ENCODE data around the gene TRHDE. TPM values are rescaled to one million over a fixed set of nuclear protein-coding genes. Genes with fewer than 3 reads are reported as not detected.

The TRHDE gene
- total RNA-seq, 1 experiment from 2014 or later = 5.5 TPM

DNA sequence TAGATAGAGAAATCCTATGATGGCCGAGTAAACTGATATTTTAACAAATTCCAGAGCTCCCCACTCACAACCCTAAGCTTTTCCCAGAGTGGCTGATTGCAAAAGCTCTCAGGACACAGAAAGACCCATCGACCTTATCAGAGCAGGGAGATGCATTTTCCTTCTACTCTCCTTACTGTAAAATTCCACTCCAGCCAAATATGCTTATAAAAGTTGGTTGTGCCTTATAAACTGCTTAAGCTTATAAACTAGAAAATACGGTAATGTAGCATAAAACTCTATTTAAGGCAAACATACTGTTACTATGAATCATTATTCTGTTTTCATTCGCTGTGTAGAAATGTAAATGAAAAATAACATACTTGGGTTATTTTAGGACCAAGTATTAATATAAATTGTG, 41.6 kb upstream of the TRHDE start (continued):
- TF ChIP-seq RORB (CRISPR knock-in tag; IDR thresholded peaks at IDR 0.05) = no peak
- TF ChIP-seq NFE2L1 (CRISPR knock-in tag; IDR thresholded peaks at IDR 0.05) = no peak
- TF ChIP-seq, protein P1, sequence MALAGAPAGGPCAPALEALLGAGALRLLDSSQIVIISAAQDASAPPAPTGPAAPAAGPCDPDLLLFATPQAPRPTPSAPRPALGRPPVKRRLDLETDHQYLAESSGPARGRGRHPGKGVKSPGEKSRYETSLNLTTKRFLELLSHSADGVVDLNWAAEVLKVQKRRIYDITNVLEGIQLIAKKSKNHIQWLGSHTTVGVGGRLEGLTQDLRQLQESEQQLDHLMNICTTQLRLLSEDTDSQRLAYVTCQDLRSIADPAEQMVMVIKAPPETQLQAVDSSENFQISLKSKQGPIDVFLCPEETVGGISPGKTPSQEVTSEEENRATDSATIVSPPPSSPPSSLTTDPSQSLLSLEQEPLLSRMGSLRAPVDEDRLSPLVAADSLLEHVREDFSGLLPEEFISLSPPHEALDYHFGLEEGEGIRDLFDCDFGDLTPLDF (CRISPR knock-in tag; IDR thresholded peaks at IDR 0.05) = no peak

DNA sequence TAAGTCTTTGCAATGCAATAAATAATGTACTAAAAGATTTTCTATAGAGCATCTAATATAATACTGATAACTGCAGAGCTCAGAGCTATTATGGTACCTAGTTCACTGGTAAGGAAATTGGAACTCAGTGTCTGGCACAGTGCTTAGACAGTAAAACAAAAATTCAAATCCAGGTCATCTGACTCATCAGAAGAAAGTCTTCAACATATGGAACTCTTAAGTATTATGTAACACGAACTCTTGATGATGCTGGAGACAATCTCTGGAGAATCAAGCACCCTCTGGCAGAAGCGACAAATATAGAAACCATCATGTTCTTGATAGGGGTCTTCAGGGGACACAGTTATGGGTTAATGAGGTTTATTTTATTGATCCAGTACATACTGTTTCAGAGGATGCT, 37.3 kb upstream of the TRHDE start:
- Mint-ChIP-seq H3K9me3 (peaks cover 8% of the 10 kb centered on the region), H3K27me3 (ENCODE audit: low read depth) (no peaks in the 10 kb centered on the region), H3K4me3 (no peak overlapping the region), H3K4me1 (peaks cover 9% of the 10 kb centered on the region), H3K27ac (no peak overlapping the region), H3K36me3 (no peaks in the 10 kb centered on the region)
- no peak for DNase-seq (ENCODE audit: low spot score)
- TF ChIP-seq ZNF396 (CRISPR knock-in tag; IDR thresholded peaks at IDR 0.05; ENCODE audit: borderline replicate concordance) (no peak), KAT7 (CRISPR knock-in tag; IDR thresholded peaks at IDR 0.05; ENCODE audit: borderline replicate concordance) (no peak), NR1H2 (CRISPR knock-in tag; IDR thresholded peaks at IDR 0.05) (no peak), OVOL2 (CRISPR knock-in tag; IDR thresholded peaks at IDR 0.05; ENCODE audit: borderline replicate concordance) (no peak), CBFB (CRISPR knock-in tag; IDR thresholded peaks at IDR 0.05; ENCODE audit: low read depth) (no peak), HMGA2 (CRISPR knock-in tag; IDR thresholded peaks at IDR 0.05) (no peak), ELF4 (CRISPR knock-in tag; IDR thresholded peaks at IDR 0.05; ENCODE audit: low read depth) (no peak), PRRX2 (CRISPR knock-in tag; IDR thresholded peaks at IDR 0.05) (no peak), TEAD1 (CRISPR knock-in tag; IDR thresholded peaks at IDR 0.05) (no peak)
- TF ChIP-seq, protein P2, sequence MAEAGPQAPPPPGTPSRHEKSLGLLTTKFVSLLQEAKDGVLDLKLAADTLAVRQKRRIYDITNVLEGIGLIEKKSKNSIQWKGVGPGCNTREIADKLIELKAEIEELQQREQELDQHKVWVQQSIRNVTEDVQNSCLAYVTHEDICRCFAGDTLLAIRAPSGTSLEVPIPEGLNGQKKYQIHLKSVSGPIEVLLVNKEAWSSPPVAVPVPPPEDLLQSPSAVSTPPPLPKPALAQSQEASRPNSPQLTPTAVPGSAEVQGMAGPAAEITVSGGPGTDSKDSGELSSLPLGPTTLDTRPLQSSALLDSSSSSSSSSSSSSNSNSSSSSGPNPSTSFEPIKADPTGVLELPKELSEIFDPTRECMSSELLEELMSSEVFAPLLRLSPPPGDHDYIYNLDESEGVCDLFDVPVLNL (CRISPR knock-in tag; IDR thresholded peaks at IDR 0.05; ENCODE audit: borderline replicate concordance, low read depth) = no peak
- TF ChIP-seq, protein P3, sequence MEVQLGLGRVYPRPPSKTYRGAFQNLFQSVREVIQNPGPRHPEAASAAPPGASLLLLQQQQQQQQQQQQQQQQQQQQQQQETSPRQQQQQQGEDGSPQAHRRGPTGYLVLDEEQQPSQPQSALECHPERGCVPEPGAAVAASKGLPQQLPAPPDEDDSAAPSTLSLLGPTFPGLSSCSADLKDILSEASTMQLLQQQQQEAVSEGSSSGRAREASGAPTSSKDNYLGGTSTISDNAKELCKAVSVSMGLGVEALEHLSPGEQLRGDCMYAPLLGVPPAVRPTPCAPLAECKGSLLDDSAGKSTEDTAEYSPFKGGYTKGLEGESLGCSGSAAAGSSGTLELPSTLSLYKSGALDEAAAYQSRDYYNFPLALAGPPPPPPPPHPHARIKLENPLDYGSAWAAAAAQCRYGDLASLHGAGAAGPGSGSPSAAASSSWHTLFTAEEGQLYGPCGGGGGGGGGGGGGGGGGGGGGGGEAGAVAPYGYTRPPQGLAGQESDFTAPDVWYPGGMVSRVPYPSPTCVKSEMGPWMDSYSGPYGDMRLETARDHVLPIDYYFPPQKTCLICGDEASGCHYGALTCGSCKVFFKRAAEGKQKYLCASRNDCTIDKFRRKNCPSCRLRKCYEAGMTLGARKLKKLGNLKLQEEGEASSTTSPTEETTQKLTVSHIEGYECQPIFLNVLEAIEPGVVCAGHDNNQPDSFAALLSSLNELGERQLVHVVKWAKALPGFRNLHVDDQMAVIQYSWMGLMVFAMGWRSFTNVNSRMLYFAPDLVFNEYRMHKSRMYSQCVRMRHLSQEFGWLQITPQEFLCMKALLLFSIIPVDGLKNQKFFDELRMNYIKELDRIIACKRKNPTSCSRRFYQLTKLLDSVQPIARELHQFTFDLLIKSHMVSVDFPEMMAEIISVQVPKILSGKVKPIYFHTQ (CRISPR knock-in tag; IDR thresholded peaks at IDR 0.05) = no peak
- TF ChIP-seq, protein P4, sequence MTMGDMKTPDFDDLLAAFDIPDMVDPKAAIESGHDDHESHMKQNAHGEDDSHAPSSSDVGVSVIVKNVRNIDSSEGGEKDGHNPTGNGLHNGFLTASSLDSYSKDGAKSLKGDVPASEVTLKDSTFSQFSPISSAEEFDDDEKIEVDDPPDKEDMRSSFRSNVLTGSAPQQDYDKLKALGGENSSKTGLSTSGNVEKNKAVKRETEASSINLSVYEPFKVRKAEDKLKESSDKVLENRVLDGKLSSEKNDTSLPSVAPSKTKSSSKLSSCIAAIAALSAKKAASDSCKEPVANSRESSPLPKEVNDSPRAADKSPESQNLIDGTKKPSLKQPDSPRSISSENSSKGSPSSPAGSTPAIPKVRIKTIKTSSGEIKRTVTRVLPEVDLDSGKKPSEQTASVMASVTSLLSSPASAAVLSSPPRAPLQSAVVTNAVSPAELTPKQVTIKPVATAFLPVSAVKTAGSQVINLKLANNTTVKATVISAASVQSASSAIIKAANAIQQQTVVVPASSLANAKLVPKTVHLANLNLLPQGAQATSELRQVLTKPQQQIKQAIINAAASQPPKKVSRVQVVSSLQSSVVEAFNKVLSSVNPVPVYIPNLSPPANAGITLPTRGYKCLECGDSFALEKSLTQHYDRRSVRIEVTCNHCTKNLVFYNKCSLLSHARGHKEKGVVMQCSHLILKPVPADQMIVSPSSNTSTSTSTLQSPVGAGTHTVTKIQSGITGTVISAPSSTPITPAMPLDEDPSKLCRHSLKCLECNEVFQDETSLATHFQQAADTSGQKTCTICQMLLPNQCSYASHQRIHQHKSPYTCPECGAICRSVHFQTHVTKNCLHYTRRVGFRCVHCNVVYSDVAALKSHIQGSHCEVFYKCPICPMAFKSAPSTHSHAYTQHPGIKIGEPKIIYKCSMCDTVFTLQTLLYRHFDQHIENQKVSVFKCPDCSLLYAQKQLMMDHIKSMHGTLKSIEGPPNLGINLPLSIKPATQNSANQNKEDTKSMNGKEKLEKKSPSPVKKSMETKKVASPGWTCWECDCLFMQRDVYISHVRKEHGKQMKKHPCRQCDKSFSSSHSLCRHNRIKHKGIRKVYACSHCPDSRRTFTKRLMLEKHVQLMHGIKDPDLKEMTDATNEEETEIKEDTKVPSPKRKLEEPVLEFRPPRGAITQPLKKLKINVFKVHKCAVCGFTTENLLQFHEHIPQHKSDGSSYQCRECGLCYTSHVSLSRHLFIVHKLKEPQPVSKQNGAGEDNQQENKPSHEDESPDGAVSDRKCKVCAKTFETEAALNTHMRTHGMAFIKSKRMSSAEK (CRISPR knock-in tag; IDR thresholded peaks at IDR 0.05; ENCODE audit: borderline replicate concordance) = no peak
- TF ChIP-seq, protein P5, sequence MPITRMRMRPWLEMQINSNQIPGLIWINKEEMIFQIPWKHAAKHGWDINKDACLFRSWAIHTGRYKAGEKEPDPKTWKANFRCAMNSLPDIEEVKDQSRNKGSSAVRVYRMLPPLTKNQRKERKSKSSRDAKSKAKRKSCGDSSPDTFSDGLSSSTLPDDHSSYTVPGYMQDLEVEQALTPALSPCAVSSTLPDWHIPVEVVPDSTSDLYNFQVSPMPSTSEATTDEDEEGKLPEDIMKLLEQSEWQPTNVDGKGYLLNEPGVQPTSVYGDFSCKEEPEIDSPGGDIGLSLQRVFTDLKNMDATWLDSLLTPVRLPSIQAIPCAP (CRISPR knock-in tag; IDR thresholded peaks at IDR 0.05) = no peak
- TF ChIP-seq, protein P6, sequence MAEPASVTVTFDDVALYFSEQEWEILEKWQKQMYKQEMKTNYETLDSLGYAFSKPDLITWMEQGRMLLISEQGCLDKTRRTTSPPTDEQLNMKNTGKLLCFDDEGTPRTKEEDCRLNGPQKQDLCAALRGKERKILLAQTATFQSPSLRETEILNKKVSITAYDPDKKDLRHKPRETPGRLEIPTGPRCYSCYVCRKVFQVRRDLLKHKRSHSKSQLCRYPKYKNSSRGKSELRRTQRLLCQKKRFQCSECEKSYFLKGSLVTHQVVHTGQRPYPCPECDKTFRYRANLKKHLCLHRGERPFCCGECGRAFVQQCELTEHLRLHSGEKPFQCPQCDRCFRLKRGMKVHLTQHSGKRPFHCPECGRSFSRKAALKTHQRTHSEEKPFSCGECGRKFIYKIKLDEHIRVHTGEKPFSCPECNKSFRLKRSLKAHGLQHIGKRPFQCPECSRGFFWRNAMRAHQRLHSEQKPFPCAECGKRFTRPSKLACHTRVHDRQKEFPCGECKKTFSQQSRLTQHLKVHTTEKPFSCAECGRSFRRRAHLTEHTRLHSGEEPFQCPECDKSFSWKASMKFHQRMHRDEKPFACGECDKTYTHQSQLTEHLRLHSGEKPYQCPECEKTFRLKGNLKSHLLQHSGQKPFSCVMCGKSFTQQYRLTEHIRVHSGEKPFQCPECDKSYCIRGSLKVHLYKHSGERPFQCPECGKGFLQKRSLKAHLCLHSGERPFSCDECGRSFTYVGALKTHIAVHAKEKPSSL (CRISPR knock-in tag; conservative IDR thresholded peaks at IDR 0.05) = no peak
- TF ChIP-seq, protein P7, sequence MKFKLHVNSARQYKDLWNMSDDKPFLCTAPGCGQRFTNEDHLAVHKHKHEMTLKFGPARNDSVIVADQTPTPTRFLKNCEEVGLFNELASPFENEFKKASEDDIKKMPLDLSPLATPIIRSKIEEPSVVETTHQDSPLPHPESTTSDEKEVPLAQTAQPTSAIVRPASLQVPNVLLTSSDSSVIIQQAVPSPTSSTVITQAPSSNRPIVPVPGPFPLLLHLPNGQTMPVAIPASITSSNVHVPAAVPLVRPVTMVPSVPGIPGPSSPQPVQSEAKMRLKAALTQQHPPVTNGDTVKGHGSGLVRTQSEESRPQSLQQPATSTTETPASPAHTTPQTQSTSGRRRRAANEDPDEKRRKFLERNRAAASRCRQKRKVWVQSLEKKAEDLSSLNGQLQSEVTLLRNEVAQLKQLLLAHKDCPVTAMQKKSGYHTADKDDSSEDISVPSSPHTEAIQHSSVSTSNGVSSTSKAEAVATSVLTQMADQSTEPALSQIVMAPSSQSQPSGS (CRISPR knock-in tag; IDR thresholded peaks at IDR 0.05; ENCODE audit: borderline replicate concordance, low read depth) = no peak
- ATAC-seq = no peak
- CTCF ChIA-PET = no interaction called here
- POLR2A ChIA-PET = interaction anchor here (0.9 kb wide), 1 partner anchor 21 kb away, joined by 3 read pairs; no protein-coding TSS in a partner anchor
